SK-N-SH (cell line): Measurements from ENCODE around the gene TFRC. TPM values are rescaled to one million over a fixed set of nuclear protein-coding genes. Genes with fewer than 3 reads are reported as not detected.

ENCODE experiments used
- CTCF ChIA-PET: fragments of 300-600, 350-600 bp; formaldehyde crosslinking; extraction: SDS; loops from one replicate; lab custom pipeline; 2021; lab: Yijun Ruan, JAX
- POLR2A ChIA-PET: fragments of 350-600 bp; sonication (Branson Sonifier 250); formaldehyde crosslinking; extraction: SDS; loops from one replicate; lab custom pipeline; 2020; ENCODE audit warnings: antibody characterized with exemption, inconsistent platforms; lab: Yijun Ruan, JAX
- DNase-seq: peaks from one replicate; pipeline ENCODE4 v3.0.0; 2012
- H2AFZ ChIP-seq: fragments of 200-600 bp; sonication (generic); 2 replicates; pipeline ENCODE4 v1.8.1; 2016; ENCODE audit warnings: antibody characterized with exemption, mild to moderate bottlenecking, low read depth
- H3F3A ChIP-seq: fragments of 200-600 bp; sonication (generic); replicated peaks from 2 replicates; pipeline ENCODE3; 2016; ENCODE audit warnings: antibody characterized with exemption, mild to moderate bottlenecking; ENCODE audit not compliant: insufficient read depth
- H3K27ac ChIP-seq, 2 experiments: fragments of 200-500 bp in 1 of 2; fragments of 200-600 bp in 1 of 2; sonication (Bioruptor generic) in 1 of 2; sonication (generic), shearing (Covaris generic) in 1 of 2; 2 replicates each; pipeline versions ENCODE4 v1.5.1 to v1.6.1; 2014 to 2016; ENCODE audit warnings: low read depth in 2 of 2, inconsistent platforms in 1 of 2, low read length in 1 of 2, mild to moderate bottlenecking in 1 of 2, mixed read lengths in 1 of 2
- H3K27me3 ChIP-seq: fragments of 200-600 bp; sonication (generic), shearing (Covaris generic); 2 replicates; pipeline ENCODE4 v1.6.1; 2016; ENCODE audit warnings: mixed run types; ENCODE audit not compliant: insufficient read depth
- H3K36me3 ChIP-seq, 2 experiments: fragments of 200-500 bp in 1 of 2; fragments of 200-600 bp in 1 of 2; sonication (Bioruptor generic) in 1 of 2; sonication (generic) in 1 of 2; replicated peaks in 1 of 2; 2 replicates each; pipeline versions ENCODE3 to v1.5.1; 2014 to 2016; ENCODE audit warnings: low read length in 1 of 2, mild to moderate bottlenecking in 1 of 2; ENCODE audit not compliant: insufficient read depth in 2 of 2, control insufficient read depth in 1 of 2
- H3K4me1 ChIP-seq, 2 experiments: fragments of 200-500 bp in 1 of 2; fragments of 200-600 bp in 1 of 2; sonication (Bioruptor generic) in 1 of 2; sonication (generic), shearing (Covaris generic) in 1 of 2; 2 replicates each; pipeline versions ENCODE4 v1.5.1 to v1.6.1; 2014 to 2016; ENCODE audit warnings: low read depth in 1 of 2, low read length in 1 of 2, mixed run types in 1 of 2; ENCODE audit not compliant: insufficient read depth in 2 of 2, control insufficient read depth in 1 of 2
- H3K4me2 ChIP-seq: fragments of 200-600 bp; sonication (generic), shearing (Covaris generic); 2 replicates; pipeline ENCODE4 v1.6.1; 2017; ENCODE audit warnings: mixed run types
- H3K4me3 ChIP-seq, 2 experiments: fragments of 200-500 bp in 1 of 2; fragments of 200-600 bp in 1 of 2; sonication (Bioruptor generic) in 1 of 2; sonication (generic), shearing (Covaris generic) in 1 of 2; 2 replicates each; pipeline versions ENCODE4 v1.5.1 to v1.8.1; 2014 to 2016; ENCODE audit warnings: low read depth in 2 of 2, inconsistent platforms in 1 of 2, low read length in 1 of 2, mild to moderate bottlenecking in 1 of 2, mixed read lengths in 1 of 2, moderate library complexity in 1 of 2
- H3K79me2 ChIP-seq: fragments of 200-600 bp; sonication (generic); 2 replicates; pipeline ENCODE4 v1.8.1; 2017; ENCODE audit warnings: mild to moderate bottlenecking; ENCODE audit not compliant: insufficient read depth
- H3K9ac ChIP-seq: fragments of 200-600 bp; sonication (generic); 2 replicates; pipeline ENCODE4 v1.6.1; 2017; ENCODE audit warnings: mixed run types
- H3K9me2 ChIP-seq: fragments of 200-600 bp; sonication (generic); 2 replicates; pipeline ENCODE4 v1.6.1; 2017; ENCODE audit warnings: mixed run types
- H3K9me3 ChIP-seq: fragments of 200-600 bp; sonication (generic); 2 replicates; pipeline ENCODE4 v1.6.1; 2017; ENCODE audit warnings: mixed run types, mild to moderate bottlenecking, moderate library complexity
- H4K20me1 ChIP-seq: fragments of 200-600 bp; sonication (generic); 2 replicates; pipeline ENCODE4 v1.6.1; 2017; ENCODE audit warnings: mild to moderate bottlenecking, mixed run types; ENCODE audit not compliant: insufficient read depth
- CHD2 ChIP-seq: fragments of 150-350 bp; IDR thresholded peaks from 2 replicates; pipeline ENCODE4 v1.6.1; 2018; ENCODE audit warnings: low read length; ENCODE audit not compliant: partially characterized antibody
- CTCF ChIP-seq: fragments of 200-600 bp; sonication (generic); IDR thresholded peaks from 2 replicates; pipeline ENCODE4 v1.6.1; 2017; ENCODE audit warnings: antibody characterized with exemption, mild to moderate bottlenecking, moderate library complexity
- EP300 ChIP-seq, 2 experiments: IDR thresholded peaks; 2 replicates each; pipeline versions ENCODE4 v1.4.0 to v1.6.1; 2012; ENCODE audit warnings: borderline replicate concordance in 1 of 2, low read depth in 1 of 2, low read length in 1 of 2
- FOXJ3 ChIP-seq: sonication (generic); formaldehyde crosslinking; IDR thresholded peaks from 2 replicates; pipeline ENCODE4 v1.5.1; 2020; ENCODE audit warnings: mild to moderate bottlenecking, missing genetic modification reagents
- GABPA ChIP-seq: IDR thresholded peaks from 2 replicates; pipeline ENCODE4 v1.4.0; 2012; ENCODE audit warnings: low read depth, mild to moderate bottlenecking
- GATA2 ChIP-seq: sonication (generic); formaldehyde crosslinking; IDR thresholded peaks from 2 replicates; pipeline ENCODE4 v1.5.0; 2020; ENCODE audit warnings: mild to moderate bottlenecking, missing genetic modification reagents
- MXI1 ChIP-seq: IDR thresholded peaks from 2 replicates; pipeline ENCODE4 v1.6.1; 2012; ENCODE audit warnings: mild to moderate bottlenecking, low read depth, low read length, improper control_type of control experiment
- RCOR1 ChIP-seq: fragments of 150-350 bp; IDR thresholded peaks from 2 replicates; pipeline ENCODE4 v1.6.1; 2017; ENCODE audit warnings: antibody characterized with exemption, low read length
- USF1 ChIP-seq: IDR thresholded peaks from 2 replicates; pipeline ENCODE4 v1.4.0; 2012; ENCODE audit warnings: low read depth, borderline replicate concordance
- YY1 ChIP-seq: IDR thresholded peaks from 2 replicates; pipeline ENCODE4 v1.4.0; 2012; ENCODE audit warnings: low read depth, mild to moderate bottlenecking
- WGBS: methylation state at CpG from one replicate; pipeline ENCODE4 v1.1.6; 2017; ENCODE audit warnings: low lambda C conversion rate; 5-methylcytosine and 5-hydroxymethylcytosine counted together
- polyA plus RNA-seq, 3 experiments: library from polyadenylated mRNA; depleted of rRNA; stranded (reverse); fragments of >200 nt; gene quantifications; 2 replicates each; pipeline ENCODE4 v1.2.3, GENCODE V29; 2012
- TF ChIP-seq, protein P1 (sequence below): IDR thresholded peaks from 2 replicates; pipeline ENCODE4; 2012

Gene TFRC
- polyA plus RNA-seq, 1 of the 3 experiments (the other 2 are of a cell fraction), result 35.0 TPM

DNA sequence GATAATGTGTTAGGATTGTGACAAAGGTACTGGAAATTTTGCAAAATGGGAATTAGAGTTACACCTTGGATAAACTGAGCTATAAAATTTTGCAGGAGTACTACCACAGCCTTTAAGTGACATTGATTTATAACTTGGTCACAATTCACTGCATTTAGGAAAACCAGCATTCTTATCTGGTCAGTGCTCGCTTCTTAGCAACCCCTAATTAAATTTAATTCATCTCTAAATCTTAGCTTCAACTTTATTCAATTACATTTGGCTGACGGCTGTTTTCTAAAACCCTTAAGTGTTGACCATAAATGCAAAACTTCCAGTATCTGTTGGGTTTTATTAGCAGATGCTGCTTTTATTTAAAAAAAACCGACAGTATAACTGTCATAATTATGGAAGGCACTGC is 31.3 kb downstream of the TFRC start:
- DNase-seq, result peak; percentile 58
- H3K9ac ChIP-seq, result no peak overlapping the region
- no peaks in the 10 kb centered on the region for H4K20me1 ChIP-seq
- peaks cover 50 to 62% of the 10 kb centered on the region in 2 experiments for H3K36me3 ChIP-seq
- 28% methylated on average over 3 of the region's 3 CpGs for WGBS
- H3K4me2 ChIP-seq, result no peak overlapping the region
- H3K27ac ChIP-seq, result peak overlapping the region in 1 of 2 experiments; percentile 82; a peak in 2 of 4 replicates
- H3K79me2 ChIP-seq, result no peaks in the 10 kb centered on the region
- no peaks in the 10 kb centered on the region for H3K27me3 ChIP-seq
- peaks cover 0 to 14% of the 10 kb centered on the region in 2 experiments; a peak in 2 of 4 replicates for H3K4me1 ChIP-seq
- H3K9me3 ChIP-seq, result no peaks in the 10 kb centered on the region
- ChIA-PET POLR2A (no interaction called here), CTCF (interaction anchor here (0.8 to 3.7 kb wide), 4 partner anchors 23 to 156 kb away, joined by 3 to 22 read pairs (median 7); no protein-coding TSS in a partner anchor)
- peaks cover 3% of the 10 kb centered on the region for H3F3A ChIP-seq
- H2AFZ ChIP-seq, result no peak overlapping the region
- H3K9me2 ChIP-seq, result no peaks in the 10 kb centered on the region
- no peak overlapping the region for H3K4me3 ChIP-seq
- TF ChIP-seq RCOR1 (peak; percentile 46; the same call in 1 of the 2 replicates), CTCF (no peak), YY1 (no peak), FOXJ3 (CRISPR knock-in tag) (0 out of 2 replicates have a peak, but pooled peaks have one; percentile 25), GABPA (no peak), MXI1 (peak; percentile 29; the same call in 1 of the 2 replicates), USF1 (no peak), CHD2 (no peak), EP300 (IDR thresholded peaks at IDR 0.05; ENCODE audit: borderline replicate concordance in 1 of 2, low read depth in 1 of 2, low read length in 1 of 2) (peak in 1 of 2 experiments; percentile 76; a peak in 2 of 4 replicates), GATA2 (CRISPR knock-in tag) (peak; percentile 81)
- TF ChIP-seq, protein P1, sequence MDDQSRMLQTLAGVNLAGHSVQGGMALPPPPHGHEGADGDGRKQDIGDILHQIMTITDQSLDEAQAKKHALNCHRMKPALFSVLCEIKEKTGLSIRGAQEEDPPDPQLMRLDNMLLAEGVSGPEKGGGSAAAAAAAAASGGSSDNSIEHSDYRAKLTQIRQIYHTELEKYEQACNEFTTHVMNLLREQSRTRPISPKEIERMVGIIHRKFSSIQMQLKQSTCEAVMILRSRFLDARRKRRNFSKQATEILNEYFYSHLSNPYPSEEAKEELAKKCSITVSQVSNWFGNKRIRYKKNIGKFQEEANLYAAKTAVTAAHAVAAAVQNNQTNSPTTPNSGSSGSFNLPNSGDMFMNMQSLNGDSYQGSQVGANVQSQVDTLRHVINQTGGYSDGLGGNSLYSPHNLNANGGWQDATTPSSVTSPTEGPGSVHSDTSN, result peak; percentile 9; the same call in 1 of the 2 replicates

DNA sequence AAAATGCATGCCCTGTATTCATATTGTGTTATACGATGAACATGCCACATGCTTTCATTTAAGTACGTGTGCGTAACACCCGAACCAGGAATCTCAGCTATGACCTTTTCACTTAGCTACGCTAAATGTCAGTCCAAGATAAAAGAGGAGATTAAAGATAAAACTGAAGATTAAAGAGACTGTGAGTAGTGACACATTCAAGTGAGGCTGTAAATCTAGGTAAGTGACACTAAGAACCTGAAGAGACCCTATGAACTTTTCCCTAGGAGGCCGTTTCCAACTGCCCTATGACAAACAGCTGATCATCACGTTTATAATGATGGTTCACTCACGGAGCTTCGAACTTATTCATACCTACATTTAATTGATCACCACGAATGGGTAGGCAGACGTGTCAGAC is 32.2 kb downstream of the TFRC start:
- ChIA-PET CTCF (interaction anchor here (1.1 to 3.7 kb wide), 3 partner anchors 17 to 147 kb away, joined by 3 to 22 read pairs (median 9); no protein-coding TSS in a partner anchor), POLR2A (no interaction called here)
- H2AFZ ChIP-seq, result no peak overlapping the region
- no peaks in the 10 kb centered on the region for H4K20me1 ChIP-seq
- peaks cover 0 to 14% of the 10 kb centered on the region in 2 experiments; a peak in 2 of 4 replicates for H3K4me1 ChIP-seq
- no peak overlapping the region for H3K4me2 ChIP-seq
- no peaks in the 10 kb centered on the region for H3K9me2 ChIP-seq
- no peak overlapping the region for H3K9ac ChIP-seq
- peaks cover 3% of the 10 kb centered on the region for H3F3A ChIP-seq
- H3K27ac ChIP-seq, result no peak overlapping the region; a peak in 1 of 4 replicates
- H3K36me3 ChIP-seq, result peaks cover 42 to 53% of the 10 kb centered on the region in 2 experiments
- no peaks in the 10 kb centered on the region for H3K79me2 ChIP-seq
- H3K27me3 ChIP-seq, result no peaks in the 10 kb centered on the region
- no peaks in the 10 kb centered on the region for H3K9me3 ChIP-seq
- H3K4me3 ChIP-seq, result no peak overlapping the region
- no peak for TF ChIP-seq CTCF
- DNase-seq, result no peak
- WGBS, result 93% methylated on average over 11 of the region's 11 CpGs
